ENCODE results near the gene BROX. TPM values are rescaled to one million over a fixed set of nuclear protein-coding genes. Genes with fewer than 3 reads are reported as not detected.
"Not testable (repeated sequence)": the region's sequence is repeated elsewhere in the genome, so short reads cannot be mapped to it uniquely, and the experiment has no call there.

BROX gene, protein sequence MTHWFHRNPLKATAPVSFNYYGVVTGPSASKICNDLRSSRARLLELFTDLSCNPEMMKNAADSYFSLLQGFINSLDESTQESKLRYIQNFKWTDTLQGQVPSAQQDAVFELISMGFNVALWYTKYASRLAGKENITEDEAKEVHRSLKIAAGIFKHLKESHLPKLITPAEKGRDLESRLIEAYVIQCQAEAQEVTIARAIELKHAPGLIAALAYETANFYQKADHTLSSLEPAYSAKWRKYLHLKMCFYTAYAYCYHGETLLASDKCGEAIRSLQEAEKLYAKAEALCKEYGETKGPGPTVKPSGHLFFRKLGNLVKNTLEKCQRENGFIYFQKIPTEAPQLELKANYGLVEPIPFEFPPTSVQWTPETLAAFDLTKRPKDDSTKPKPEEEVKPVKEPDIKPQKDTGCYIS
- total RNA-seq, result 61.8 TPM

DNA sequence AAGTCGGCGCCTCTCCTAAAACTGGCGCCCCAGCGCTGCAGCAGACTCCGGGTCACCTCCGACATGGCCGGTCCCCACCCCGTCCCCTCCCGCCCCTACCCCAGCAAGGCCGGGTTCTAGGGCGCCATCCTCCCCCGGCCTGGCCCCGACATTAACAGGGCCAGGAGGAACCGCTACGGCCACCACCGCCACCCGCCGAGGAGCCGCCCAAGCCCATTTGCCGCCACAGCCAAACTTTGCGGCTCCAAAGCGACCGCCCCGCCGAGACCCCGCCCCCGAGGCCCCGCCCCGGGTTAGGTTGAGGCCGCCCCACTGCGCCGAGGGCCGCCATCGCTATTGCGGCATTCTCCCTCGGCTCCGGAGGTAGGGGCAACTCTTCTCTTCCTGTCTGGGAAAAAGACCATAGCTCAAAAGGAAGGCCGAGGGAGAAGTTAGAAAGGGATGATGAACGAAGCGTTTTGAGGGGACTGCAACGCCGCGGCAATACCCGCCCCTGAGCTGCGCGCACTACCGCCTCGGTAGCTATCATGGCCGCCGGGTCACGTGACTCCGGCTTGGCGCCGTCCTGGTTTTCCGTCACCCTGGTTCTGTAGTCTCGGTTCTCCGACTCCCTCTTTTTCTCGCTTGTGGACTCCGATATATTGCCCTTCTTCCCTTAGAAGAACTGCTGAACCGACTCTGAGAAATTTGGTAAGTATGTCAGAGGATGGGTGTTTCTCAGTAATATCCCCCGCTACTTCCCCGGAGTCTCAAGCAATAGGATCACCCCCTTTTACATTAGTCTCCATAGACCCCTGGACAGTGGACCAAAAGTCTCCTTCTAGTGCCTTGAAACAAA lies at the start of gene BROX, which contains the start of gene AIDA:
Gene BROX (plus strand): TSS at position 312 of the 838 bp plus-strand sequence. CDS start 3,136 bp downstream, outside the sequence.
Gene AIDA (minus strand): TSS at position 239 of the 838 bp plus-strand sequence. CDS start 174 bp downstream, at position 65.
- DNase-seq (ENCODE audit: low spot score), result peak; percentile 95

DNA sequence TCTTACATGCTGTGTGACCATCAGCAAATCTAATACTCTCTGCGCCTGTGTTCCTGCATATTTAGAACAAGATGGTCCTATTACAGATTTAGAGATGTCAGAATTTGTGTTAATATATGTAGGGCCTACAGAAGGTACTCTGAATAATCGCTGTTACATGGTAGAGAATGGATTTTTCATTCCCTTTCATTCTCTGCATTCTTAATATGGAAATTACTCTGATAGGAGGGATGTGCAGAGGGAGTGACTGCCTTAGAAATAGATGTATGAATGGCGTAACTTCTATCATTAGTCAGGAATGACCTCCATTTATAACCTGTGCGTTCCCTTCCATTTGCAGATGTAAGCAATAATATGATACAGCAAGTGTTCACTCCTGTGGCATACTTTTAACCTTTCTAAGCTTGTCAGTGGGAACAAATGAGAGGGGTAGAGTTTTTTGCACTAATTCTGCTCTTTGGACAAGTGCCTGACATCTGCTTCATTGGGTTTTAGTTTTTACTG lies 48.9 kb upstream of the BROX start:
- DNase-seq (ENCODE audit: low spot score), result no peak

DNA sequence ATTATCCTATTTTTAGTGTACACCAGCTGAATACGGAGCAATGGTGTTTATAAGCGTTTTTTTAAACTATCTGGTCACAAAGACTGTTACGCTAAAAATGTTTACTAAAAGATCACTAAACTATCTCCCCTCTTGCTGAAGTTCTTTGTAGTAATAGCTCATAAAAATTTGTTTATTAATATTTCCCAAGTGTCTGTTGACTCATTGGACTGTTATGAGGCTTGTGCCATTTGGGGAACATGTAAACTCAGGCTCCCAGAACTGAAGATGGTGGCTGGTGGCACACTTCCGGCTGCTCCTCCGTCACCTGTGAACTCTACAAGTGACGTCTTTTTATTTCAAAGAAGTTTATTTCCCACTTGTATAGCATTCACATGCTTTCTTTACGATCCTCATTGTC lies 46.4 kb upstream of the BROX start:
- no peak for DNase-seq (ENCODE audit: low spot score)

DNA sequence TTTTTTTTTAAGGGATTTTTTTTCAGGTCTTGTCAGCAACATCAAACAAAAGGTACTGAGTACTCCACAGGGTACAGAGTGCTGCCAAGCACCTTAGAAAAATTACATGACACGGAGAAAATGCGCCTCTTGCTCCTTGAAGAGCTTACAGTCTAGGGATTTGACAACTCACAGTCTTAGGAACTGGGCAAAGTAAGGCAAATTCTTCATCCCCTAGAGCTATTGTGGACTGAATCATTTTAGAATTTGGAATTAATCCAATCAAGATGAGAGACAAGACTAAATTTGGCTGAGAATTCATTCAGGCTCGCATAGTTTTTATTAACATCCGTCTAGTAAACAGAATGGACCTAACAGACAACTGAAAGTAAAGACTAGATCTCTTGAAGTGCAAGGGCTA lies 44.2 kb upstream of the BROX start:
- DNase-seq (ENCODE audit: low spot score), result not testable (repeated sequence)

DNA sequence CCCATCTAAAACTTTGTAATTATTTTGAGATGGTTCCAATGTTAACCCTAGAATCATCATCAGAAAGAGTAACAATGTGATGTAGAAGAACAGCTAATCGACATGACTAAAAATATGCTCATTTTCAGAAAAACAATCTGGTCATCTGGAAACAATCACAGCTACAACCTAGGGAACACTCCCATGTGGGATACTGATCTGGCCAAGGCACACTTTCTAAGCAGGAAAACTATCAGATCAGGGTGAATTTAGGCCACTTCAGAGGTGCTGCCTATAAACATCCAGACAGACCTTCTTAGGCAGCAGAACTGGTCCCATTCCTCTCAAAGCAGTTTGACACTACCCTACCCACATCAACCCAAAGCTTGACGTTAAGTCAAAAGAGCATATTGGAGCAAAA lies 43.3 kb upstream of the BROX start:
- DNase-seq (ENCODE audit: low spot score), result not testable (repeated sequence)

DNA sequence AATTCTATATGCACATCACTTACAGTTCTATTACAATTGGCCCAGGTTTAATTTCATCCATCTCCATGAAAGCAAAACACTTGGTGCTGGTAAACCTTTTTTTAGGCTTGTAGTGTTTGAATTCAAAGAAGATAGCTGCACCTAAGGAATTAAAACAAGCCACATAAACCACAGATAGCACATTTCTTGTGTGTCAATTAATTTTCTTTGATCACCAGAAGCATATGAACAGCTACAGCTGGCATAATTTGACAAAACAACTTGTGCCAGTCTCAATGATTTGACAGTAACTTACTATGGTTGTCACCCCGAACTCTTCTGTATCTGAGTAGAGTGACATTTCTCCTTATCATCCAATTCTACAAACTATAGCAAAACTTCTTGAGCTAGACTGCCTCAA lies 42.3 kb upstream of the BROX start:
- DNase-seq (ENCODE audit: low spot score), result no peak

DNA sequence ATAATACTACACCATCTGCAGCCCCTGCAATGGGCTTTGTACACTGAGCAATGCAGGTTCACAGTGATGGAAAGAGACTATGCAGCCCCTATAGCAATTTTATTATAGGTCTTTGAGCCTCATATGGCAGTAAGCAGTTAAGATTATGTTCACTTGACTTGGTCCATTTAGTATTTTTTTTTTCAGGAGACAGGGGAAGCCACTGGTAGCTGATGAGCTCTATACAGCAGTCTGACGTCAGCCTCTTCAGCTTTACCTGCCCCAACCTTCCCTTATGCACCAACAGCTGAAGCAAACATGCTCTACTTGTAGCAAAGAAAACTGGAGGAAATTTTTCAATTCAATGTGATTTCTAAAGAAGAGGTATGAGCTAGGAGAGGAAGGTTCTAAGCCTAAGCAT lies 32.3 kb upstream of the BROX start:
- no peak for DNase-seq (ENCODE audit: low spot score)

DNA sequence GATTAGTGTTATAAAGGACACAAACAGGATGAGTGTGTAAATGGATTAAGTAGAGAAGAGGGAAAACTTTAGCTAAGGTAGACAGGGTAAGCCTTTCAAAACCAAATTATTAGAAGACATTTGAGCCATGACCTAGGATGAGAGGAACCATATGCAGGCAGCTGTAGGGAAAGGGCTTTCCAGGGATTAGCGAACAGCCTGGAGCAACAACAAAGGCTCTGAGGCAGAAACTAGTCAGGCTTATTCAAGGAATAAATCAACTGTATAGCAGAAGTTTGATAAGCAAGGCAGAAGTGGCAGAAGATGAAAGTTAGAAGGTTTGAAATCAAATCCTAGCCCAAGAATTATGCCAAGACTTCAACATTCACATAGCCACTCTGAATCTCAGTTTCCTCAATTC lies 21.3 kb upstream of the BROX start:
- no peak for DNase-seq (ENCODE audit: low spot score)

DNA sequence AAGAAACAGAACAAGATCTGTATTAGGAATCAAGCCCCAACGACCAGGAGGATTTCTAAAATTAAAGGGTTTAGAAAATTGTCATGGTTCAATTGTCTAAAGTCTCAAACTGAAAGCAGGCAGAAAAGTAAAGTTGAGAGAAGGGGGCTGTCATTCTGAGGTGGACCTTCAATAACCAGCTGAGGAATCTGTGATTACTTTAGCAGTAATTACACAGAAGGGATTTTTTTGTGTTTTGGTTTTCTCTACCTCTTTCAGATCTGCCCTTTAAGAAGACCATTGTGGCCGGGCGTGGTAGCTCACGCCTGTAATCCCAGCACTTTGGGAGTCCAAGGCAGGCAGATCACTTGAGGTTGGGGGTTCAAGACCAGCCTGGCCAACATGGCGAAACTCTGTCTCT lies 17.4 kb upstream of the BROX start:
- DNase-seq (ENCODE audit: low spot score), result no peak

DNA sequence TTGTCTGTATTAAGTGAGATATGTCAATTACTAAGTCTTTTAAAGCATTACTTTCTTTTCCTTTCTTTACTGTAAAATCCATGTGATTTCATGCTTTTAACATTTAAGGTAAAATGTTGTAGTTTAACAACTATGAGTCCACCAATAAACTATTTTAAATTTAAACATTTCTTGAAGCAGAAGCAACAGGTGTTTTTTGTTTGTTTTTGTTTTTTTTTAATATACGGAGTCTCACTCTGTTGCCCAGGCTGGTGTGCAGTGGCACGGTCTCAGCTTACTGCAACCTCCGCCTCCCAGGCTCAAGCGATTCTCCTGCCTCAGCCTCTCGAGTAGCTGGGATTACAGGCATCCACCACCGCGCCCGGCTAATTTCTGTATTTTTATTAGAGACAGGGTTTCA lies 15.6 kb upstream of the BROX start:
- DNase-seq (ENCODE audit: low spot score), result no peak

DNA sequence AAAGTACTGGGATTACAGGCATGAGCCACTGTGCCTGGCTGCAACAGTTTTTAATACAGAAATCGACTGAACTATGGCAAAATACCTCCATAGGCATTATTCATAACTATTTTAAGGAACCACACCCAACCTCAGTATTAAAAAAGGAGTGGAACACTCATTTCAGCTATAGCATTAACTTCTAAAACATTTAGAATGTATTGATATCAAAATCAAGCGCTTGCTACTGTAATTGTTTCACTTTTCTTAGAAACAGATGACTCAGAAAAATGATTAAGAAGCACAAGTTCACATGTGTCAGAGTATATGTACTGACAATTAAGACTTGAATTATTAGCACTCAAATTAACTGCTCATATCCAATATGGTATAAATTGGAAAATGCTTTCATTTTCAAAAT lies 15.2 kb upstream of the BROX start:
- no peak for DNase-seq (ENCODE audit: low spot score)

DNA sequence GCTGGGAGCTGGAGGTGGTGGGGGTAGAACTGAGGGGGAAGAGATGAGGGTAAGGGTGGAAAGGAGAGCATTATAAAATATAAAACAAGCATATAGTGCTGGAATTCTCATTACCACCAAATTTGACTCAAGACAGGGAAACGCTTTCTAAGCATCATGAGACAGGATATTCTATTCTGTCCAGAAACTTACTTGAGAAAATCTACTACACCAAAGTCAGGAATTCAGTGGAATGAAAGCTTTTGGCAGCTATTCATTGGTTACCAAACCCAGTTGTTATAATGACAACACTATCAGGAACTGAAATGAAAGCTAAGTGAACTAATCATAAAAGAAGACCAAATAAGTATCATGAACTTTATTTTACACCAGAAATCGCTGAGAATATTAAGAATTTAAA lies 14.5 kb upstream of the BROX start:
- DNase-seq (ENCODE audit: low spot score), result no peak

DNA sequence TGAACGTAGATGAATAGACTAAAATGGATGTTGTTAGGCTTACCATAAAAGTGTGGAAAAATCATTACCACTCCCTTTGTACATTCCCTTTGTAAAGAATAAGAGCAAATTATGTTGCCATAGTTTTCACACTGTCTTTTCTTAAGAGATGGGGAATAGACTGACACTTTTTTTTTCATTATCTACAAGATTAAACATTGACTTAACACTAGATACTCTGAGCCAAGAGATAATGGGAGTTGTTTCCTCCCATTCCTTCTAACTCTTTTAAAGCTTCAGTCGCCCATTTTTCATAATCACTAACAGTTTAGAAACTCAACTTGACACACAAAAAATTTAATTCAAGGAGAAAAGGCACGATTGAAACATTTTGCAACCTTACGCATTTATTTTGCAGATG lies 10.2 kb upstream of the BROX start:
- DNase-seq (ENCODE audit: low spot score), result no peak

DNA sequence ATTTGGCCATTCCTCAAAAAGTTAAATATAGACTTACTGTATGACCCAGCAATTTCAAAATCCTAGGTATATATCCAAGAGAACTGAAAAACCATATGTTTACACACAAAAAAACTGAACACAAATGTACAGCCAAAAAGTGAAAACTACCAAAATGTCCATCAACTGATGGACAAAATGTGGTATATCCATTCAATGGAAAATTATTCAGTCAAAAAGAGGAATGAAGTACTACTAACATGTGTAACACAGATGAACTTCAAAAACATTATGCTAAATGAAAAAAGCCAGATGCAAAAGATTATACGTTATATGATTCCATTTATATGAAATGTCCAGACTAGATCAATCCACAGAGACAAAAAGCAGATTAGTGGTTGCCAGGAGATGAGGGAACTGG lies 8.1 kb upstream of the BROX start:
- DNase-seq (ENCODE audit: low spot score), result no peak

DNA sequence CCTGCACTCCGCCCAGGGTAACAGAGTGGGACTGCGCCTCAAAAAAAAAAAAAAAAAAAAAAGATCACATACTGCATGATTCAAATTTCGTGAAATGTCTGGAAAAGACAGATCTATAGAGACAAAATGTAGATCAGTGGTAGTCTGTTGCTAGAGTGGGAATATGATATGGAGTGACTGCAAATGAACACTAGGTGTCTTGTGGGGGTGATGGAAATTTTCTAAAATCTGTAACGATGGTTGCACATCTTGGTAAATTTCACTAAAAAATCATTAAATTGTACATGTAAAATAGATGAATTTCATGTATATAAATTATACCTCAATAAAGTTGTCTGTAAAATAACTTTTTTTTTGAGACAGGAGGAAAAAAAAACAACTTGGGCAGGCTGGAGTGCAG lies 5.5 kb upstream of the BROX start:
- no peak for DNase-seq (ENCODE audit: low spot score)

DNA sequence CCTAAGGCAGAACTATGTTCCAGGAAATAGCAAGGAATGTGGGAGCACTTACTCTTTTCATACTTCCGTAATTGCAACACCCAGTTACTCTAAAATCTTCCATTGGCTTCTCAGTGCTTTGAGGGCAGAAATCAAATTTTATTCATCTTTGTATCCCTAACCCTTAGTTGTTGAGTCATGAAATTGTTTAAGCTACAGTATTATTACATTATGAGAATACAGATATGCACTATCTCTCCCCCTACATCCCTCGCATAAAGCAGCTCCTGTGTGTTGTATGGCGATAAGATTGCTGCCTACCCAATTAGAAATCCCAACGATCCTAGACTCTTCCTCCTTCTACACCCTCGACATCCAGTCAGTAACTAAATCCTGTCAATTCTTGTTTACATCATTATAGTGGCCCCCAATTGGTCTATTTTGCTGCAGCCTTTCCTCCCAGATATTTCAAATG lies 2.6 kb upstream of the BROX start:
- DNase-seq (ENCODE audit: low spot score), result no peak

DNA sequence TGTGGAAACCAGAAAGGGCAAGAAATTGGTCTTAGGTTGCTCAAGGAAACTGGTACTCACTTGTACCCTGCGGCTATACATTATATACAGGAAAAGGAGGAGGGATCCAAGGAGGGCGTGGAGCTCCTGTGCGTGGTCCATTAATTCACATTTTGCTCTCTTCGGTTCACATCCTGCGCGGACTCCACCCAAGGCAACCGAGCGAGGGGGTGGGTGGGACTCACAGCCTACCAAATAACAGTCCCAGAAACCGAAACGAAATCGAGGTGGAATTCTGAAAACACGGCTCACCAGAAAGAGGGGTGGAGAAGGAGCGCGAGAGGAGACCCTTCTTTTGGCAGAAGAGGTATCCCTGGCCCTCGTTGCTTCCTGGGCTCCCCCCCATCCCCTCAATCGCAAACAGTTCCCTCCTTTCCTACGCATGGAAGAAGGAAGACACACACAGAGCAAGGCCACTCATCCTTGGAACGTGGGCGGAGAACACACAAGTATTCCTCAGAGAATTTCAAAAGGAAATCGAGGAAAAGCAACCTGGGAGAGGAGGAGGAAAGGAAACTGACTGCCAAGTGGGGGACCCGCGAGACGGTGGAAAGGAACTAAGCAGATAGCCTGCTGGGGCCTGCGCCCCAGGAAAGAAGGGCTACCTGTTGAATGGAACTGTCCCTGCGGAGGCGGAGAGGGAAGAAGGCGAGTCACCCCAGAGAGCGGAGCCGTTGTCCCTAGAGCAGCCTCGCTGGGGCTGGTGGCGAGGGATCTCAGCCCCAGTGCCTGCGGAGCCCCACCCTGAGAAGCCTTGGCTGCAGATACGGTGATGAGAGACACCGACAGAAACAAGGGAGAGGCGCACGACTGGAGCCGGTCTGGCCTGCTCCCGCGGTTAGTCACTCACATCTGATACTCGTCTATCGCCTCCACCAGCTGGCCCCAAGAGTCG lies 778 bp upstream of the BROX start:
- peak; percentile 39 for DNase-seq (ENCODE audit: low spot score)

DNA sequence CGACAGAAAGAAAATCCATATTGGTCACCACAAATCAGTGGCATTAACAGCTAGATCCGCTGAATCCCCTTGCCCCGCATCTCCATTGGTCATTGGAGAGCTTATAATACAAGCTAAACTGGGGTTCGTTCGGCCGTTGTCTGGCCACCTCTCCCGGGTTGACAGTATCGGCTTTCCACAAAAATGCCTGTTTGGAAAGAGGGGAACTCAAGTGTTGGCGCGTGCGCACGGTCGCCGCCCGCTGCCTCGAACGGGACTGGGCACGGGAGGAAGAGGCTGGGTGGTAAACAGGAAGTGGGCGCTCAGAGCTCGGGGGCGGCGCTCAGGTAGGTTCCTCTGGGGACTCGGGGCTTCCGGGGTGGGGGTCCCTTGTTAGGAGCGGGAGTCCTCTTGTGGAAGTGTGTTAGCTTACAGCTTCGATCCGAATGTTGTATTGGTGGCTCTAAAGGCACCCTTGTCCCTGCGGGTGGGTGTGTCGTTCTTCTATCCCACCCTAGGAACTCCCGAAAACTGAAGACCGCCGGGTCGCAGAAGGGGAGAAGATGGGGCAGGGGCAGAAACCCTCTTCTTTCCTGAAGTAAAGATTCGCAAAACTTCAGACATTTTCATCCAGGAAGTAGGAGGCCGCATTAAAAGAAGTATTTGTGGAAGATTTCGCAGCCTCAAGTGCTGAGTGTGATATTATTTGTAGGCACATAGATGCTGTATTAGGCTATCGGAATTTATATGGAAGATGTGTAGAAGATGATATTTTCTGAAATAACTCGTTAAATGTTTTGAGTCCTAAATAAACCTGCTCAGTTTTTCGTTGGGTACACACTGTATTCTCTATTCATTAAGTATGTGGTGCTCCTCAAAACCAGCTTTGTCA lies 962 bp downstream of the BROX start:
- peak; percentile 96 for DNase-seq (ENCODE audit: low spot score)

DNA sequence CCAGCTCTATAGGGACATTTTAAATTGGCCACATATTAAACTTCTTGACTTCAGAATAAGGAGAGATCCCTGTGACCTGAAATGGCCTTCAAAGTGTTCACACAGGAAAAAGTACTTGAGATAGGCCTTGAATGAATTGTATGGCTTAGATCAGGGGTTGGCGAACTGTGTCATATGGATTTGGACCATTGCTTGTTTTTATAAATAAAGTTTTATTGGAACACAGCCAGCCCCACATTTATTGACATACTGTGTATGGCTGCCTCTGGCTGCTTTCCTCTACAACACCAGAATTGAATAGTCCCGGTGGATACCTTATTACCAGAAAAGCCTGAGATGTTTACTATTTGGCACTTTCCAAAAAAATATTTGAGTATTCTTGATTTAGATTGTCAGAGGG lies 4.0 kb downstream of the BROX start:
- no peak for DNase-seq (ENCODE audit: low spot score)

DNA sequence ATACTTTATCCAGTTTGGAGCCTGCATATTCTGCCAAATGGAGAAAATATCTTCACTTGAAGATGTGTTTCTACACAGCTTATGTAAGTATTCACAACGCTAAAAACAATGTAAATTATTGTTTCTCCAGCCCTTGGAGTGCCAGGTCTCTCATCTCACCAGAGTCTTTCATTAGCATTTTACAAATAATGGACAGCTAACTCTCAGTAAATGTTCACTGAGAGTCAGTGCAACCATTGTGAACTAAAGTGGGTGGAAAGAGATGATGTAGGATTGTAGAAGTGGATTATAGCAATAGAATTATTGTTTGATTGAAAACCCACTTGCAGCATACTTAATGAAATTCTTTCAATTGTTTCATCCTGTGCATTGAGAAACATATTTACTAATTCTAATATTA lies 16.4 kb downstream of the BROX start:
- DNase-seq (ENCODE audit: low spot score), result no peak

DNA sequence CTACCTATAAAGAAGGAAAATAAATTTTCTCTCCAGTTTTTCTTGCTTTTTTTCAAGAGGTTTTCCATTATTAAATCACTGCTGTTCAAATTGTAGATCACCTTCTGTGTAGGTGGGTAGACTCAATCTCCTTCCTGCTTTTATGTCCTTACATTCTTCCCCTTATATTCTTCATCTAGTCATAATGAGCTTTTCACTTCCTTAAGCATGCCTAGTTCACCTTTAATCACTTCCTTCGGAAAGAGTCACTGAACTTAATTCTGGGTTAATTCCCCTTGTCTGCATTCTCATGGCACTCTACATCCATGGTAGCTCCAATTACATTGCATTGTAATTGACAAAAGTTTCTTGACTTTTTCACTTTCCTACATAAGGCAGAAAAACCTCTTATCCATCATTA lies 18.5 kb downstream of the BROX start:
- no peak for DNase-seq (ENCODE audit: low spot score)
